H9 (cell line): ENCODE results near the gene CLEC18B. TPM values are rescaled to one million over a fixed set of nuclear protein-coding genes. Genes with fewer than 3 reads are reported as not detected.

ENCODE experiments used
- DNase-seq: peaks from one replicate; pipeline ENCODE4 v3.0.0-alpha.2; 2017
- H2AFZ ChIP-seq: one replicate; pipeline ENCODE4 v1.6.1; 2013; ENCODE audit warnings: mild to moderate bottlenecking, low read length, control low read depth, moderate library complexity
- H2AK5ac ChIP-seq: 2 replicates; pipeline ENCODE4 v1.6.1; 2013; ENCODE audit warnings: low read length, control low read depth, mixed read lengths; ENCODE audit not compliant: insufficient read length
- H2BK120ac ChIP-seq: one replicate; pipeline ENCODE4 v1.6.1; 2013; ENCODE audit warnings: low read depth, mild to moderate bottlenecking, low read length, control low read depth, inconsistent platforms; ENCODE audit not compliant: poor library complexity, severe bottlenecking
- H2BK12ac ChIP-seq: 2 replicates; pipeline ENCODE4 v1.6.1; 2013; ENCODE audit warnings: low read length, control low read depth, mixed read lengths, low read depth; ENCODE audit not compliant: insufficient read length
- H2BK15ac ChIP-seq: 2 replicates; pipeline ENCODE4 v1.6.1; 2013; ENCODE audit warnings: low read depth, low read length, control low read depth
- H2BK20ac ChIP-seq: one replicate; pipeline ENCODE4 v1.6.1; 2013; ENCODE audit warnings: low read depth, mild to moderate bottlenecking, low read length, control low read depth, inconsistent platforms; ENCODE audit not compliant: poor library complexity, severe bottlenecking
- H2BK5ac ChIP-seq: 2 replicates; pipeline ENCODE4 v1.6.1; 2013; ENCODE audit warnings: low read length, control low read depth, mixed read lengths; ENCODE audit not compliant: insufficient read length
- H3K14ac ChIP-seq: 2 replicates; pipeline ENCODE4 v1.6.1; 2013; ENCODE audit warnings: low read length, control low read depth; ENCODE audit not compliant: insufficient read depth
- H3K18ac ChIP-seq: 2 replicates; pipeline ENCODE4 v1.6.1; 2013; ENCODE audit warnings: low read depth, mild to moderate bottlenecking, mixed read lengths, low read length, control low read depth; ENCODE audit not compliant: insufficient read length
- H3K23ac ChIP-seq: 2 replicates; pipeline ENCODE4 v1.6.1; 2013; ENCODE audit warnings: low read length, control low read depth, mixed read lengths, low read depth; ENCODE audit not compliant: insufficient read length
- H3K23me2 ChIP-seq: 2 replicates; pipeline ENCODE4 v1.6.1; 2013; ENCODE audit warnings: low read depth, mild to moderate bottlenecking, mixed read lengths, low read length, control low read depth; ENCODE audit not compliant: insufficient read length, poor library complexity, severe bottlenecking
- H3K27ac ChIP-seq: 2 replicates; pipeline ENCODE4 v1.5.1; 2013; ENCODE audit warnings: low read length, control low read depth, mixed read lengths, low read depth; ENCODE audit not compliant: insufficient read length
- H3K27me3 ChIP-seq: 2 replicates; pipeline ENCODE4 v1.6.1; 2013; ENCODE audit warnings: low read length, control low read depth, inconsistent platforms; ENCODE audit not compliant: insufficient read depth
- H3K4ac ChIP-seq: 2 replicates; pipeline ENCODE4 v1.6.1; 2013; ENCODE audit warnings: low read depth, mild to moderate bottlenecking, control low read depth, inconsistent platforms, low read length, moderate library complexity
- H3K4me1 ChIP-seq: 2 replicates; pipeline ENCODE4 v1.6.1; 2013; ENCODE audit warnings: low read length, control low read depth, inconsistent platforms; ENCODE audit not compliant: insufficient read depth
- H3K4me2 ChIP-seq: 2 replicates; pipeline ENCODE4 v1.6.1; 2013; ENCODE audit warnings: low read length, control low read depth, mixed read lengths; ENCODE audit not compliant: insufficient read length, insufficient read depth
- H3K56ac ChIP-seq: 2 replicates; pipeline ENCODE4 v1.6.1; 2013; ENCODE audit warnings: low read depth, mild to moderate bottlenecking, mixed read lengths, low read length, control low read depth; ENCODE audit not compliant: insufficient read length
- H3K79me1 ChIP-seq: 2 replicates; pipeline ENCODE4 v1.6.1; 2013; ENCODE audit warnings: low read depth, mild to moderate bottlenecking, moderate library complexity, low read length, control low read depth, inconsistent platforms; ENCODE audit not compliant: insufficient read depth, poor library complexity, severe bottlenecking
- H3K79me2 ChIP-seq: 2 replicates; pipeline ENCODE4 v1.6.1; 2013; ENCODE audit warnings: low read length, control low read depth, inconsistent platforms; ENCODE audit not compliant: insufficient read depth
- H3K9ac ChIP-seq: 2 replicates; pipeline ENCODE4 v1.6.1; 2013; ENCODE audit warnings: low read length, control low read depth, mixed read lengths; ENCODE audit not compliant: insufficient read length; ENCODE audit errors: extremely low read depth
- H3K9me3 ChIP-seq: one replicate; pipeline ENCODE4 v1.6.1; 2013; ENCODE audit warnings: low read depth, low read length, inconsistent platforms; ENCODE audit not compliant: control insufficient read depth
- H3T11ph ChIP-seq: one replicate; pipeline ENCODE4 v1.6.1; 2013; ENCODE audit warnings: mild to moderate bottlenecking, low read length, control low read depth, inconsistent platforms
- H4K20me1 ChIP-seq: one replicate; pipeline ENCODE4 v1.6.1; 2013; ENCODE audit not compliant: control insufficient read depth, insufficient read length, insufficient read depth
- H4K5ac ChIP-seq: 2 replicates; pipeline ENCODE4 v1.6.1; 2013; ENCODE audit warnings: low read depth, mild to moderate bottlenecking, mixed read lengths, low read length, control low read depth; ENCODE audit not compliant: insufficient read length
- H4K8ac ChIP-seq: replicated peaks from 2 replicates; pipeline ENCODE4 v1.6.1; 2013; ENCODE audit warnings: low read length, control low read depth, mixed read lengths, low read depth; ENCODE audit not compliant: insufficient read length
- H4K91ac ChIP-seq: 2 replicates; pipeline ENCODE4 v1.6.1; 2013; ENCODE audit warnings: low read depth, mild to moderate bottlenecking, moderate library complexity, mixed read lengths, low read length, control low read depth; ENCODE audit not compliant: insufficient read length
- H3K27ac Mint-ChIP-seq, 3 experiments: 2 replicates in 2 of 3; 3 replicates in 1 of 3; pipeline ENCODE4 v1.8.0; 2020 to 2021; ENCODE audit warnings: mixed read lengths in 3 of 3, mild to moderate bottlenecking in 1 of 3, moderate library complexity in 1 of 3
- H3K27me3 Mint-ChIP-seq: 2 replicates; pipeline ENCODE4 v1.8.0; 2021; ENCODE audit warnings: low read depth, mild to moderate bottlenecking, moderate library complexity, mixed read lengths
- H3K36me3 Mint-ChIP-seq, 3 experiments: 2 replicates in 2 of 3; 3 replicates in 1 of 3; pipeline ENCODE4 v1.8.0; 2020 to 2021; ENCODE audit warnings: low read depth in 3 of 3, mixed read lengths in 3 of 3; ENCODE audit not compliant: insufficient read depth in 1 of 3
- H3K4me1 Mint-ChIP-seq, 2 experiments: 2 replicates each; pipeline ENCODE4 v1.8.0; 2020; ENCODE audit warnings: mixed read lengths in 2 of 2
- H3K4me3 Mint-ChIP-seq, 2 experiments: 2 replicates in 1 of 2; 3 replicates in 1 of 2; pipeline ENCODE4 v1.8.0; 2020 to 2021; ENCODE audit warnings: mild to moderate bottlenecking in 2 of 2, mixed read lengths in 2 of 2, moderate library complexity in 1 of 2
- H3K9me3 Mint-ChIP-seq, 2 experiments: 2 replicates in 1 of 2; 3 replicates in 1 of 2; pipeline ENCODE4 v1.8.0; 2020; ENCODE audit warnings: mild to moderate bottlenecking in 2 of 2, mixed read lengths in 2 of 2, moderate library complexity in 1 of 2
- WGBS: extraction: QIAGEN DNeasy Blood & Tissue Kit; methylation state at CpG from one replicate; pipeline ENCODE4 v1.1.7; 2013; ENCODE audit warnings: missing lambda C conversion rate, low lambda C conversion rate, mixed read lengths; ENCODE audit not compliant: insufficient read length; ENCODE audit errors: extremely low coverage; 5-methylcytosine and 5-hydroxymethylcytosine counted together
- total RNA-seq: library from RNA; stranded (reverse); gene quantifications from 2 replicates; pipeline ENCODE4 v1.2.1, GENCODE V29; 2021
- TF ChIP-seq, protein P1 (sequence below): fragments of 200-600 bp; sonication (generic); conservative IDR thresholded peaks from 3 replicates; pipeline ENCODE4 v1.8.0; 2021; ENCODE audit warnings: antibody characterized with exemption, mild to moderate bottlenecking

The CLEC18B gene
- total RNA-seq, 1 experiment from 2014 or later: 0.37 TPM

DNA sequence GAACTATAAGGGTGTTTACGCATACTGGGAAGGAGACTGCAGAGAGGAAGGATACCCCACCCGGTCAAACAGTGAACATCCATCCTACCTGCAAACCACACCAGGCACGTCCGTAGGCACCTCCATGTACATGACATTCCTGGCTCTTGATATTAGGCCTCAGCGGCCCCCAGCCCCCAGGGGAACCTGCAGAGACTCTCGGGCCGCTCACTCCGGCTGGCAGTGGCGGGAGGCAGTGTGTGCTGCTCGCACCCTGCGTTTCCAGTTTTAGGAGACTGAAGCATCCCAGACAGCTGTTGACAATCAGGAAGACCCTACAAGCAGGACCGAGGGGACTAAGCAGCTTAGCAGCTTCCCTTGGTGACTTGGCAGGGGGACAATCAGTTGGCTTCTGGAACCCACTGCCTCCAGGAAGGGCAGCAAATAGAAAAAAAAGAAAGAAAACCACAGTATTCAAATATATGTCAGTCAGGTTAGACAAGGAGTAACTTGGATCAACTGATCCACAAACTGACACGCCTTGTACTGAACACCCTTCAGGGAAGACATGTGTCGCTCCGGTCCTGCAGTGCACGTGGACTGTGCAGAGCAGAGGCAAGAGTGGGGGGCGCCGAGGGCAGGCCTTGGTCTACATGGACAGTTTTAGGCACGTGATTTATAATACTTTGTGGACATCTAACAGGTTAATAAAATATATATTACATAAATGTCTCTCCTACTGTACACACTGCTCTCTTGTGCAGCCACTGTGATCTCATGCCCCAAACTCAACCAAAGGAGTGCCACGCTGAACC lies 29.9 kb upstream of the CLEC18B start:
- no peak overlapping the region; a peak in 1 of 5 replicates for H3K4me3 Mint-ChIP-seq
- no peak for DNase-seq
- Histone ChIP-seq H3K4me1 (no peaks in the 10 kb centered on the region), H3K56ac (no peak overlapping the region), H3K4me2 (no peak overlapping the region), H4K20me1 (no peaks in the 10 kb centered on the region), H2AFZ (no peak overlapping the region), H3T11ph (no peak overlapping the region), H2BK5ac (no peak overlapping the region), H3K79me1 (no peaks in the 10 kb centered on the region), H4K5ac (no peak overlapping the region), H3K27ac (no peak overlapping the region), H3K23me2 (no peaks in the 10 kb centered on the region), H2BK15ac (no peak overlapping the region), H3K27me3 (no peaks in the 10 kb centered on the region), H3K9ac (no peak overlapping the region), H4K8ac (no peak overlapping the region), H2AK5ac (no peak overlapping the region), H4K91ac (no peak overlapping the region), H3K23ac (no peak overlapping the region), H2BK120ac (no peak overlapping the region), H2BK12ac (no peak overlapping the region), H3K4ac (no peak overlapping the region), H3K18ac (no peak overlapping the region), H3K14ac (no peak overlapping the region), H3K9me3 (no peaks in the 10 kb centered on the region), H3K79me2 (no peaks in the 10 kb centered on the region), H2BK20ac (no peak overlapping the region)
- WGBS: no CpG with 5 or more reads among the region's 20 CpGs
- H3K27ac Mint-ChIP-seq: no peak overlapping the region
- H3K9me3 Mint-ChIP-seq: no peaks in the 10 kb centered on the region
- peaks cover 34 to 80% (median 56%) of the 10 kb centered on the region in 3 experiments; a peak in 6 of 7 replicates for H3K36me3 Mint-ChIP-seq
- TF ChIP-seq, protein P1, sequence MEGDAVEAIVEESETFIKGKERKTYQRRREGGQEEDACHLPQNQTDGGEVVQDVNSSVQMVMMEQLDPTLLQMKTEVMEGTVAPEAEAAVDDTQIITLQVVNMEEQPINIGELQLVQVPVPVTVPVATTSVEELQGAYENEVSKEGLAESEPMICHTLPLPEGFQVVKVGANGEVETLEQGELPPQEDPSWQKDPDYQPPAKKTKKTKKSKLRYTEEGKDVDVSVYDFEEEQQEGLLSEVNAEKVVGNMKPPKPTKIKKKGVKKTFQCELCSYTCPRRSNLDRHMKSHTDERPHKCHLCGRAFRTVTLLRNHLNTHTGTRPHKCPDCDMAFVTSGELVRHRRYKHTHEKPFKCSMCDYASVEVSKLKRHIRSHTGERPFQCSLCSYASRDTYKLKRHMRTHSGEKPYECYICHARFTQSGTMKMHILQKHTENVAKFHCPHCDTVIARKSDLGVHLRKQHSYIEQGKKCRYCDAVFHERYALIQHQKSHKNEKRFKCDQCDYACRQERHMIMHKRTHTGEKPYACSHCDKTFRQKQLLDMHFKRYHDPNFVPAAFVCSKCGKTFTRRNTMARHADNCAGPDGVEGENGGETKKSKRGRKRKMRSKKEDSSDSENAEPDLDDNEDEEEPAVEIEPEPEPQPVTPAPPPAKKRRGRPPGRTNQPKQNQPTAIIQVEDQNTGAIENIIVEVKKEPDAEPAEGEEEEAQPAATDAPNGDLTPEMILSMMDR: no peak
- no peaks in the 10 kb centered on the region for H3K27me3 Mint-ChIP-seq
- H3K4me1 Mint-ChIP-seq: peaks cover 4 to 6% of the 10 kb centered on the region in 2 experiments; a peak in 2 of 4 replicates
